DMS53 treated with DMSO at 0.1 percent for 48 hours (cell line): Measurements from ENCODE around the gene RGS12.

Experiments
- DNase-seq: peaks from one replicate; lab custom pipeline; 2025; ENCODE audit not compliant: unreplicated experiment; lab: John Stamatoyannopoulos, UW

The RGS12 gene

GRCh38 chr4:3307486-3307885 is 14.7 kb downstream of the RGS12 start:
- no peak for DNase-seq

- DNase-seq: no peak
These were observed 15.2 kb downstream of the RGS12 start for GRCh38 chr4:3307891-3308575.

GRCh38 chr4:3308691-3309090 is 15.9 kb downstream of the RGS12 start:
- DNase-seq: peak; percentile 92

- no peak for DNase-seq
These were observed 17.7 kb downstream of the RGS12 start for GRCh38 chr4:3310301-3311094.

GRCh38 chr4:3311095-3311372 is 18.2 kb downstream of the RGS12 start:
- DNase-seq: no peak

- no peak for DNase-seq
These were observed 18.8 kb downstream of the RGS12 start for GRCh38 chr4:3311489-3312171.

GRCh38 chr4:3312362-3312761 is 19.5 kb downstream of the RGS12 start:
- DNase-seq: no peak

- DNase-seq: no peak
These were observed 20.3 kb downstream of the RGS12 start for GRCh38 chr4:3313139-3313538.

- DNase-seq: no peak
These were observed 20.9 kb downstream of the RGS12 start for GRCh38 chr4:3313556-3314228.

- no peak for DNase-seq
These were observed 22.0 kb downstream of the RGS12 start for GRCh38 chr4:3314706-3315260.

- no peak for DNase-seq
These were observed 22.7 kb downstream of the RGS12 start for GRCh38 chr4:3315566-3315965.

GRCh38 chr4:3316146-3316545 is 23.3 kb downstream of the RGS12 start:
- DNase-seq: no peak

GRCh38 chr4:3317011-3317655 is 24.3 kb downstream of the RGS12 start:
- DNase-seq: no peak

GRCh38 chr4:3317656-3318211 is 24.9 kb downstream of the RGS12 start:
- no peak for DNase-seq

GRCh38 chr4:3318561-3319021 is 25.8 kb downstream of the RGS12 start:
- no peak for DNase-seq

- no peak for DNase-seq
These were observed 27.7 kb downstream of the RGS12 start for GRCh38 chr4:3320361-3321023.

GRCh38 chr4:3321295-3321889 is 28.6 kb downstream of the RGS12 start:
- DNase-seq: no peak

- no peak for DNase-seq
These were observed 29.3 kb downstream of the RGS12 start for GRCh38 chr4:3322059-3322550.

- DNase-seq: no peak
These were observed 30.3 kb downstream of the RGS12 start for GRCh38 chr4:3323071-3323481.
